ENCODE data around the gene CPE.

The CPE gene

Small RNAs within 50 kb of the gene (small RNA-seq; reads per million reads assigned to genes)
- gene MIR578 (0 to 0.35 reads per million in 2 experiments), gene SCGB1D5P (0 reads per million in 2 experiments)
